ENCODE data around the gene RPP25. TPM values are rescaled to one million over a fixed set of nuclear protein-coding genes. Genes with fewer than 3 reads are reported as not detected.

Gene RPP25
- polyA plus RNA-seq, 3 donors = 3.4 to 6.3 (median 5.0) TPM

DNA sequence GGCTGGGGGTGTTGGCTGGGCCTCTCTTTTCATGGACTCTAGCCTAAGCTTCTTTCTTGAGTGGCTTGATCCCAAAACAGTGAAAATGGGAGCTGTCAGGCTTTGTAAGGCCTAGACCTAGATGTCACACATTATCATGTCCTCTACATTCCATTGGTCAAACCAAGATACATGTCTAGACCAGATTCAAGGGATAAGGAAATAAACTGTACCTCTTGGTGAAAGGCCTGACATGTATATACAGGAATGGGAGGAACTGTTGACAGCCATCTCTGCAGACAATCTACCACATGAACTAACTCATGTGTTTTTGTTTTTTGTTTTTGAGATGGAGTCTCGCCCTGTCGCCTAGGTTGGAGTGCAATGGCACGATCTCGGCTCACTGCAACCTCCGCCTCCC lies 11.1 kb upstream of the RPP25 start:
- WGBS, 3 donors = 86 to 96% (median 90%) methylated on average over 5 of the region's 5 CpGs
- no peak overlapping the region for H3K27ac ChIP-seq (ENCODE audit: low read depth, low read length)

DNA sequence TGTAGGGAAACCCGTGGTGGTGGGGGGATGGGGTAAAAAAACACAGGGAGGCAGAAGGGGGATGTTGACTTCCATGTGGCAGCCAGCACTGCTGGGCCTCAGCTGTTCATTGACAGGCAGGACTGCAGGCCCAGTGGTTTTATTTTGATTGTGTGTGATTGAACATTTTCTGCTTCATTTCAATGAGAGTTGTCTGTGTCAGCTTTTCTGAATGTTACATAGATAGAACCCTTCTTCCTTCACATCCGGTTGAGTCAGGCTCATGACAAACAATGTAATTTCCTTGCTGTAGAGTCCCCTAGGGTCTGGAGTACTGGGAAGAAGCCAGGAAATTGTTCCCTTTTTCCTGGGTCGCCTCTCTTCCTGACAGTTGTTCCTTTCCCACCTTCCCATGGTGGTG lies 8.2 kb upstream of the RPP25 start:
- H3K27ac ChIP-seq (ENCODE audit: low read depth, low read length) = no peak overlapping the region
- 20 to 22% (median 21%) methylated on average over 3 of the region's 3 CpGs for WGBS, 3 donors

DNA sequence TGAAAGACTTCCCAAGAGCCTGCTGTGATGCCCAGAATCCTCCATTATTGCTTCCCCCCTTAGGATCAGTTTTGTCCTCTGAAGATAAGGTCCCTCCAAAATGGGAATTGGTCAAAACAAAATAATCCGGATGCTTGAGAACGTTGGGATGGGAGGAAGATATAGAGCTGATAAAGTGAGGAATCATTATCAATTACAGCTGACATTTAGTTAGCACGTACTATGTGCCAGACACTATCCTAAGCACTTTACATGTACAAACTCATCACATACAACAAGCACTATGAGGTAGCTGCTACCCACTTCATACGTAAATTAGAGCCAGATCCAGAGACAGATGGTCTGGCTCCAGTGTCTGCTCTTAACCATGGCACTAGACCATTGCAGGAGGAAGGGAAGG lies 6.6 kb upstream of the RPP25 start:
- WGBS, 3 donors = 73 to 89% (median 89%) methylated on average over 4 of the region's 4 CpGs

DNA sequence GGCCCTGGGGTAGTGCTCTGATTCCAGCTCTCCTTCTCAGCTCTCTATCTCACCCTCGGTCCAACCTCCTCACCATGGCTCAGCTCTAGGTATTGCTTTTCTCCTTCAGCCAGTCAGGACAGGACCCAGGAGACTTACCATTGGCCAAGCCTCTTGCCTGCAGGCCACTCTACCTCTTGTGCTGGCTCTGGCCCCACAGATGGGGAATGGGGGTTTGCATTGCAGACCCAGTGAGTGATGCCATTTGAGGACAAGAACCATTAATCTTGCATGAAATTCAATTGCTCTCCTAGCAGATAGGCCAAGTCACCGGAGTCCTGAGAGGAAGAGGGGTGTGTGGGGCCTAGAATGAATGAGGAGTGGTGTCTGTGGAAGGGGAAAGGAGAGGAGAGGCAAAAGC lies 6.1 kb upstream of the RPP25 start:
- 66 to 90% (median 84%) methylated on average over 2 of the region's 2 CpGs for WGBS, 3 donors
- H3K27ac ChIP-seq (ENCODE audit: low read depth, low read length) = no peak overlapping the region

More for the DNA sequence above, 6.6 kb upstream of the RPP25 start:
- H3K27ac ChIP-seq (ENCODE audit: low read depth, low read length) = no peak overlapping the region

DNA sequence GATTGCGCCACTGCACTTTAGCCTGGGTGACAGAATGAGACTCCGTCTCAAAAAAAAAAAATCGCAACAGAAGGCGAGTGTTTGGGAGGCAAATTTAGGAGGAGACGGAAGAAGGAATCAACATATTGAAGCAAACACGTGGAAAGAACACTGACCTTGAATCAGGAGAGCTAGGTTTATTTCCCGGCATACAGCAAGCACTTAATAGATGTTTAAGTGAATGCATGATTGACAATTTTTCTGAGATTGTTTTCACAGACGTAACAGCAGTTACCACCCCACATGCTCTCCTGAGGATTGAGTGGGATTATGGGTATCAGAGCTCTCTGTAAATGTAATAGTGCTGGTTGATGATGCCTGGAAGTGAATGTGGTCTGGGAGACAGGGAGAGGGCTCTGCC lies 5.6 kb upstream of the RPP25 start:
- no peak overlapping the region for H3K27ac ChIP-seq (ENCODE audit: low read depth, low read length)
- 87 to 90% (median 87%) methylated on average over 8 of the region's 8 CpGs for WGBS, 3 donors

DNA sequence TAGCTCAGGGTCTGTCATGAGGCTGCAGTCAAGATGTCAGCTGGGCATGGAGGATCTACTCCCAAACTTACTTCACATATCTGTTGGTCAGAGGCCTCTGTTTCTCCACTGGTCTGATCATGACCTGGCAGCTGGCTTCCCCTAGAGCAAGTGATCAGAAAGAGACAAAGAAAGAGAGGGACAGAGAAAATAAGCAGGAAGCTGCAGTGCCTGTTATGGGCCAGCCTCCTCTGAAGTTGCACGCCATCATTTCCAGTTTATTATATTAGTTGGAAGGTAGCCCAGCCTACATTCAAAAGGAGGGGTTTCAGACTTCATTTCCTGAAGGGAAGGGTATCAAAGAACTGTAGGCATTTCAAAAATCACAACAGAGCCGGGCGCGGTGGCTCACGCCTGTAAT lies 5.0 kb upstream of the RPP25 start:
- H3K27ac ChIP-seq (ENCODE audit: low read depth, low read length) = no peak overlapping the region
- WGBS, 3 donors = 68 to 70% (median 68%) methylated on average over 5 of the region's 5 CpGs

DNA sequence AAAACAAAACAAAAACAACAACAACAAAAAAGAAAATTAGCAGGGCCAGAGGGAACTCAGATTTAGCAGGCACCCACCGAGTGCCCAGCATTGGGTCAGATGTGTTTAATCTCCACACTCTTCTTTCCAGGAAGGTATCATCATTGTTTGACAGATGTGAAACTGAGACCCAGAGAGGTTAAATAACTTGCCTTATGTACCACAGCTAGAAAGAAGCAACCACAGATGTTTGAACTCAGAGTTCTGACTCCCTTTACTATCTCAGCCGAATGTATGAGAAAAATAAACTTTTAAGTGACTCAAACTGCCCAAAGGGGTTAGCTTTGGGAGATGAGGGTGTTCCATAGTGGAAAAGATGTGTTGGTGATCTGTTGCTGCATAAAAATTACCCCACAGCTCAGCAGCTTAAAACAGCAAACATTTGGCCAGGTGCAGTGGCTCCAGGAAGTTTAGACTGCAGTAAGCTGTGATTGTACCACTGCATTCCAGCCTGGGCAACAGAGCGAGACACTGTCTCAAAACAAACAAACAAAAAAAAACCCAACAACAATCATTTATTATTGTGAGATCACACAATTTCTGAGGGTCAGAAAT lies 4.5 kb upstream of the RPP25 start:
- H3K27ac ChIP-seq (ENCODE audit: low read depth, low read length) = no peak overlapping the region

DNA sequence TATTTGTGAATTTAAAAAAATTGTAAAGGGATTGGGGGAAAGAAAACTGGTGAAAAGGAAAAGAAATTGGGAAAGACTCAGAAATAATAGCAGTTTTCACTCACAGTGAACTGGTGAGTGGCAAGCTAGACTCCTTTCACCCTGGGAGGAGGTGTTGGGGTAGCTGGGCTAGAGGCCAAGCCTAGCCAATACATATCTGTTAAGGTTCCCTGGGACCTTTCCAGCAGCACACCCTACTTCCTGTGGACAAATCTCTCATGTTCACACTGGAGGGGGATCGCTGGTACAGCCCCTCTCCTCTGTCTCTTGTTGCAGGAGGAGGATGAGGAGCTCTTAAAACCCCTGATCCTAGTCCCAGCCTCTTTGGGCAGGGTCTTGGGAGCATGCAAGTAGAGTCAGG lies 3.7 kb upstream of the RPP25 start:
- H3K27ac ChIP-seq (ENCODE audit: low read depth, low read length) = no peak overlapping the region
- WGBS, 3 donors = 33 to 67% (median 53%) methylated on average over 1 of the region's 1 CpG

More for the DNA sequence above, 4.5 kb upstream of the RPP25 start:
- WGBS, 3 donors = 39 to 60% (median 56%) methylated on average over 3 of the region's 3 CpGs

DNA sequence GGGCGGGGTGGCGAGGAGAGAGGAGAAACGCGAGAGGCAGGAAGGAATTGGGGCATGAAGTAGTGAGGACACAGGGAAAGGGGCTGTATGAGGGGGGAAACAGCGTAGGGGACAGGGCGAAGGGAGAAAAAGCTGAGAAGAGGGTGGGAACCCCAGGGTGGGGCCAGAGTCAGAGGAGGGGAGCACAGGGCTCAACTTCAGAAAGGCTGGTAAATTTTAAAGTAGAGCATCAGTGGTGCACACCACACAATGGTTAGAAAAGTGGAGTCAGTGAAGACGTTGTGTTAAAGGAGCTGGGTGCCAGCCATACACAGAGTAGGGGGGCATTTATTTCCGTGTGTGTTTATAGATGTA lies 3.0 kb upstream of the RPP25 start:
- 19 to 39% (median 30%) methylated on average over 7 to 8 of the region's 8 CpGs for WGBS, 3 donors
- no peak overlapping the region for H3K27ac ChIP-seq (ENCODE audit: low read depth, low read length)

DNA sequence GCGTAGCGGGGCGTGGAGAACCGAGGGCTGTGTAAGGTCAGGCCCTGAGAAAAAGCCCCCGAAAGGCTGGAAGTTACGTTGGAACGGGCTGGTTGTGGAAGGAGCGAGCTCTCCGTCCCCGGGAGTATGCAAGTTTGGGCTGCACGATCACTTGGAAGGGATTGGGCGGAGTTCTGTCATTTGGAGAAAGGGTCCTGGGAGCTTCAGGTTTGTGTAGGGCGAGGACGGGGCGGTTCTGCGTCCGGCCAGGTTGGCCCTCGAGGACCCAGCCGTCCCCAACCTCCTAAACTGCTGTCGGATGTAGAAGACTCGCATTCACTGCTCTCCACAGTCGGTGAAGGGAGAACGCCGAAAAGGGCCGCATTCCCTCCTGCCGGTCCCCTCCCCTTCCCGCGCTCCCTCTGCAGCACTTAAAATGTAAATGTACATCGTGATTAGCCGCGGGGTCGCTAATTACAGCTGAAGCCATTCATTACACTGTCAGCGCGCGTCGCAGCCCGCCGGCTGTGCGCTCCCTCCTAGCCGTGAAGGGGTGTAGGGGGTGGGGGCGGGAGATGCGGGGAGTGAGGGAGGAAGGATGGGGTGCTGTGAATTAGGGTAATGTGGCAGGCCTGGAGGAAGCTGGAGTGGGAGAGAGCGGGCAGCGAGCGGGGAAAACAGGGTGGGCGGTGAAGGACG lies 2.5 kb upstream of the RPP25 start:
- no peak overlapping the region for H3K27ac ChIP-seq (ENCODE audit: low read depth, low read length)
- 4 to 14% (median 6%) methylated on average over 46 to 47 of the region's 47 CpGs for WGBS, 3 donors

DNA sequence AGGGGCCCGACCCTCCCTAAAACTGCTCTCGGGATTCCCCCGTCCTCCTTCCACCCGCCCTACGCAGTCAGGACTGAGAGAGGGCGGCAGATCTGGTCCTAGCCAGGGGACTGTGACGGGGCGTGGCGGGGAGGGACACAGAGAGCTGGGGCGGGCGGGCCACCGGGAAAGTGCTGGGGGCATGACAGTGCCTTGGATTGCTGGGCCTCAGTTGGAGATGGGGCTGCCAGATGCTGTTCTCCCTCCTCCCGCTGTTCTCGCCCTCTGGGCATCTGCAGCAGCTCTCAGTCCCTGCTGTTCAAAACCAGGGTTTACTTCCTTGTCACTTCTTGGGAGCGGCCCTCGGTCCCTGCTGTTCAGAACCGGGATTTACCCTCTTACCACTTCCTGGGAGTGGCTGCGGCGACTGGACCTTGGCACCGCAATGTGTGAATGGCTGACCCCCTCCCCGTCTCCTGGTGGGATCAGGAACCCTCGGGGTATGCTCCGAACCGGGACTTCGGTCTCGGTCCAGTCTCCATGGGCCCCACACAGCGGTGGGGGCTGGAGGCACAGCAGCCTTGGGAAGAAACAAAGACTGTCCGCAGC lies 1.8 kb upstream of the RPP25 start:
- 1 to 2% (median 1%) methylated on average over 26 to 28 of the region's 28 CpGs for WGBS, 3 donors
- H3K27ac ChIP-seq (ENCODE audit: low read depth, low read length) = no peak overlapping the region

DNA sequence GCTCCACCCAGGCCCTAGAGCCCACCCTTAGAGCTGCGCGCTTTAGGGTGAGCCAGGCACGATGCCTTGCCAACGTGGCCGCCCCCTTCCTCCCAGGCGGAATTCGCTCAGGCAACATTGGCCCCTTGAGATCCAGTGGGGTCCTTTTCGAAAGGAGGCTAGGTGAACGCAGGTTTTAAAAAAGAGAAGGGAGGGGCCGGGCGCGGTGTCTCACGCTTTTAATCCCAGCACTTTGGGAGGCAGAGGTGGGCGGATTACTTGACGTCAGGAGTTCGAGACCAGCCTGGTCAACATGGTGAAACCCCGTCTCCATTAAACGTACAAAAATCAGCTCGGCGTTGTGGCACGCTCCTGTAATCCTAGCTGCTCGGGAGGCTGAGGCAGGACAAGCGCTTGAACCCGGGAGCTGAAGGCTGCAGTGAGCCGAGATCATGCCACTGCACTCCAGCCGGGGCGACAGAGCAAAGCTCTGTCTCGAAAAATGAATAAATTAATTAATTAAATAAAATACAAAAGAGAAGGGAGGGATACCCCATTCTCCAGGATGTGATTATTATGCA lies 984 bp upstream of the RPP25 start:
- WGBS, 3 donors = 2 to 7% (median 3%) methylated on average over 28 of the region's 28 CpGs
- H3K27ac ChIP-seq (ENCODE audit: low read depth, low read length) = no peak overlapping the region

DNA sequence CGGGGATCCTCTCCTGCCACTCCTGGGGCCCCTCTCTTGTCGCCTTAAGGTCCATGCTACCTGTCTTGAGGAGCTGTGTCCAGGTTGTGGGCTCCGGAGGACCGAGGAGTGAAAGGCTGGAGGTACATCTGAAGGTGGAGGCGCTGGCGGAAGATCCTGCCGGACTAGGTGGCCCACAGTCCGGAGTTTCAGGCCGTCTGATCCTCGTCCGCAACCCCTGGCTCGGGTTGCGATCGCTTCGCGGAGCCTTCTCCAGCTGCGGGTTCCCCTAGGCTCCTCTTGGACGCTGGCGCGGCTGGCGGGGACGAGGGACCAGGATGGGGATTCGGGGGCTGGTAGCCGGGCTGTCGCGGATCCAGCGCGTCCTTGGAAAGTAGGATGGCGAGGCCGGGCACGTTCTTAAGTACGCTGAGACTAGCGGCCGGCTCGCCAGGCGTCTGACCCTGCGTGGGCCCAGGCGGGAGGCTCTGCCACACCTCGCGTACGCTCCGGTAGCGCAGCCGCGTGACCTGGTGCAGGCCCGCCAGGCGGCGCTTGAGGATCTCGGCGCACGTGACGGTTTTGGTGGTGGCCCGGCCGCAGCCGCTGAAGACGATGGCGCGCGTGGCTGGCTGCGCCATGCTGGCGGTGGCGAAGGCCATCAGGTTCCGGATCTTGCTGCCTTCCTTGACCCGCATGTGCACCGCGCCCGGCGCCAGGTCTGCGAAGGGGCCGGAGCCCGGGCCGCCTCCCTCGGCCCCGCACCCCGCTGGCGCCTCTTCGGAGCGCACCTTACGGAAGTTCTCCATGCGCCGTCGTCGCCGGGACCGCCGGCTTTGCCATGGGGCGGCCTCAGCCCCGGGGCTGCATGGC lies 550 bp downstream of the RPP25 start:
- 12 to 20% (median 18%) methylated on average over 72 to 88 of the region's 88 CpGs for WGBS, 3 donors
- no peak overlapping the region for H3K27ac ChIP-seq (ENCODE audit: low read depth, low read length)

DNA sequence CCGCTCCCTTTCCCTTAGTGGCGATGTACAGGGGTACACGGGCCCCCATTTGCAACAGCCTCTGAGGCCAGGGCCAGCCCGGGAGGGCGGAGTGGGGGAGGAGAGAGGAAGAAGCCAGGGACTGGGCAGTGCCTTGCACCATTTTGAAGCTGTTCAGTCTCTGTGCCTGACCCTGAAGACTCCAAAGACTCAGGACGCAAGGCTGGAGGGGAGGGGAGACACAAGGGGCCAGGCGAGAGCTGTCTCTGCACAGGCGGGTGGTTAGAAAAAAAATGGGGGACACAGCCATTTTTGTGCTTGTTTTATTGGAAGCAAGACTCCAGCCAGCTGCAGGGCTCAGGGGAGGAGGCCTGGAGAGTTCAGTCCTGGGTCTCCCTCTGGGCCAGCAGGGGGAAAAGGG lies 1.6 kb downstream of the RPP25 start:
- no peak overlapping the region for H3K27ac ChIP-seq (ENCODE audit: low read depth, low read length)

DNA sequence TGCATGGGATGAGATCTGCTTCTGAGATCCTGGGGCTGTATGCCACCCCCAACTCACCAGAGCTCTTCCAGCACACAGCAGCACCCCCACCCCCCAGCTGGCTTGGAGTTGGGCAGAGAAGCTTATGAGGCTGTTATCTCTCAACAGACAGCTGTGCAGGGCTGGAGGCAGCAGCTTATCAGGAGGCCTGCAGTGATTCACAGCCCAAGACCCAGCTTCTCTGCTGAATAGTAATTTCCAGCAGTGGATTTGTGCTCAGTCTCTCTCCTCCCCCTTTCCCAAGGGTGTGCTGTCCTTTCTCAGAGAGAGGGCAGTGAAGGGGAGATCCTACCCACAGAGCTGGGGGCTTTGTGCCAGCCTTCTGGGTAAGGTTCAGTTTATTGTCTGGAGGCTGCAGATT lies 2.1 kb downstream of the RPP25 start:
- H3K27ac ChIP-seq (ENCODE audit: low read depth, low read length) = no peak overlapping the region

More for the DNA sequence above, 1.6 kb downstream of the RPP25 start:
- 66 to 80% (median 71%) methylated on average over 7 to 8 of the region's 8 CpGs for WGBS, 3 donors

DNA sequence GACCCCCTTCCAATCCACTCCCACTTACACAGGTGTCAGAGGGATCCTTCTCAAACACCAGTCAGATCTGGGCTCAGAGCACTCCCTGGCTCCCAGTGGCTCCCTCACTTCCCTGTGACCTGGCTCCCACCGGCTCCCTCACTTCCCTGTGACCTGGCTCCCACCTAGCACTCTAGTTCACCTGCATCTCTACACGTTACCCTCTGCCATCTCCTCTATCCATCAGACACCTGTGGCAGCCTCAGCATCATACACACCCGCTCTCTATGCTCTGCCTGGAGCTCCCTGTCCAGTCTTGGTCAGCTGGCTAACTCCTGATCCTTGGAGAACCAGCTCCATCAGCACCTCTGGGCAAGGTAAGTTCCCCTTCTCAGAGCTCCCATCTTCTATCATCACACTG lies 5.6 kb downstream of the RPP25 start:
- WGBS, 3 donors = 66 to 74% (median 70%) methylated on average over 3 of the region's 3 CpGs

DNA sequence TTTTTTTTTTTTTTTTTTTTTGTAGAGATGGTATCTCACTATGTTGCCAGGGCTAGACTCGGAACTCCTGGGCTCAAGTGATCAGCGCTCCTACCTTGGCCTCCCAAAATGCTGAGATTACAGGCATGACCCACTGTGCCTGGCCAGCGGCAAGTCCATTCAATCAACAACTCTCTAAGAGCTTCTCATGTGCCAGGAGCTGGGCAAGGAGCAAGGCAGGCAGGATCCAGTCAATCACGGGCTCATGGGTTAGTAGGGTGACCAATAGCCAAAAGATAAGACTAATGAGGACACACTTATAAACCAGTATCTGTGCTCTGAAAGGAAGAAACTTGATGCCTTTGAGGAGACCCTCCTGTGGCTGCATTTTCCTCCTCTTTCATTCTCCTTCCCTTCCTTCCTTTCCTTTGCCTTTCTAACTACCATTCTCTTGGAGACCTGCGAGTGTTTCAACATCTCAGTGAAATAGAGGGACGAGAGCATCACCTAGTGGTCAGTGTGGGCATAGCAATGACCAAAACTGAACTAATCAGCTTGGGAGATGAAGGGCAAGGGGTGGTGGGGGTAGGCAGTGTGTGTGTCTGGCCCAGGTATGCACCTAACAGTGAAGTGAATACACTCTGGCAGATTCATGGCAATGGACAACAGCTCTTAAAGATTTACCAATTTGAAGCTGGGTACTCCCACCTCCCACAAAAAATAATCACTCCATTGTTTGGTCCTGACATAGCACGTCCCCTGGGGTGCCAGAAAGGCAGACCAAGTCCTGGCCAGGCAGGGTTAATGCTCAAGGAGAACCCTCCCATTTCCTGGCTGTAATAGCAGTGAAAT lies 6.3 kb downstream of the RPP25 start:
- WGBS, 3 donors = 44 to 53% (median 46%) methylated on average over 7 of the region's 7 CpGs
- H3K27ac ChIP-seq (ENCODE audit: low read depth, low read length) = no peak overlapping the region

More for the DNA sequence above, 5.6 kb downstream of the RPP25 start:
- no peak overlapping the region for H3K27ac ChIP-seq (ENCODE audit: low read depth, low read length)

Measured in adipose tissue (tissue), 3 donors.